Small intestine (tissue), 7 donors: Measurements from ENCODE around the gene COL6A1. TPM values are rescaled to one million over a fixed set of nuclear protein-coding genes. Genes with fewer than 3 reads are reported as not detected.

Experiments used
- DNase-seq, 2 donors: peaks; one replicate each; pipeline versions ENCODE4 v3.0.0 to v3.0.0-alpha.2; 2013
- FAIRE-seq: peaks from 2 replicates; lab custom pipeline; 2012; peaks lifted over from hg19 to GRCh38; lab: Jason Lieb, UNC
- H3K27ac ChIP-seq, 3 donors: one replicate each; pipeline ENCODE4 v1.5.1; 2013; ENCODE audit warnings: low read length in 2 of 3, mild to moderate bottlenecking in 2 of 3, control low read depth in 1 of 3, inconsistent platforms in 1 of 3, low read depth in 1 of 3, moderate library complexity in 1 of 3
- H3K27me3 ChIP-seq, 3 donors: one replicate each; pipeline ENCODE4 v1.6.1; 2013; ENCODE audit warnings: low read length in 3 of 3, inconsistent platforms in 1 of 3; ENCODE audit not compliant: control insufficient read depth in 3 of 3, insufficient read depth in 3 of 3
- H3K36me3 ChIP-seq, 3 donors: one replicate each; pipeline ENCODE4 v1.6.1; 2013; ENCODE audit warnings: low read length in 3 of 3, inconsistent platforms in 1 of 3, low read depth in 1 of 3, mild to moderate bottlenecking in 1 of 3, moderate library complexity in 1 of 3; ENCODE audit not compliant: control insufficient read depth in 3 of 3, insufficient read depth in 2 of 3
- H3K4me1 ChIP-seq, 3 donors: one replicate each; pipeline ENCODE4 v1.6.1; 2013; ENCODE audit warnings: low read length in 2 of 3, inconsistent platforms in 1 of 3, low read depth in 1 of 3, mild to moderate bottlenecking in 1 of 3, moderate library complexity in 1 of 3; ENCODE audit not compliant: control insufficient read depth in 3 of 3, insufficient read depth in 2 of 3
- H3K4me3 ChIP-seq, 3 donors: one replicate each; pipeline ENCODE4 v1.5.1; 2013; ENCODE audit warnings: low read length in 3 of 3, control low read depth in 1 of 3, inconsistent platforms in 1 of 3, low read depth in 1 of 3, mild to moderate bottlenecking in 1 of 3, moderate library complexity in 1 of 3
- H3K9me3 ChIP-seq, 2 donors: one replicate each; pipeline ENCODE4 v1.6.1; 2013; ENCODE audit warnings: low read depth in 1 of 2, low read length in 1 of 2; ENCODE audit not compliant: control insufficient read depth in 2 of 2, insufficient read depth in 1 of 2
- WGBS, 3 donors: extraction: QIAGEN DNeasy Blood & Tissue Kit; methylation state at CpG; one replicate each; pipeline ENCODE4 v1.1.7; 2013; 5-methylcytosine and 5-hydroxymethylcytosine counted together
- polyA plus RNA-seq, 4 donors: library from polyadenylated mRNA; stranded (reverse) in 3 of 4; unstranded in 1 of 4; fragments of 200-250 nt in 3 of 4; fragments of 120-200 nt in 1 of 4; gene quantifications; one replicate each; pipeline versions ENCODE4 v1.2.1 to v1.2.3, GENCODE V29; 2013
- donor health status: healthy with polysubstance abuse.
- donor health status: control.
- donor health status: control.
- donor health status: Bipolar disorder and iron deficiency.
- donor health status: healthy.

COL6A1 gene
- polyA plus RNA-seq, 4 donors: 6.0 to 475 (median 47.7) TPM

DNA sequence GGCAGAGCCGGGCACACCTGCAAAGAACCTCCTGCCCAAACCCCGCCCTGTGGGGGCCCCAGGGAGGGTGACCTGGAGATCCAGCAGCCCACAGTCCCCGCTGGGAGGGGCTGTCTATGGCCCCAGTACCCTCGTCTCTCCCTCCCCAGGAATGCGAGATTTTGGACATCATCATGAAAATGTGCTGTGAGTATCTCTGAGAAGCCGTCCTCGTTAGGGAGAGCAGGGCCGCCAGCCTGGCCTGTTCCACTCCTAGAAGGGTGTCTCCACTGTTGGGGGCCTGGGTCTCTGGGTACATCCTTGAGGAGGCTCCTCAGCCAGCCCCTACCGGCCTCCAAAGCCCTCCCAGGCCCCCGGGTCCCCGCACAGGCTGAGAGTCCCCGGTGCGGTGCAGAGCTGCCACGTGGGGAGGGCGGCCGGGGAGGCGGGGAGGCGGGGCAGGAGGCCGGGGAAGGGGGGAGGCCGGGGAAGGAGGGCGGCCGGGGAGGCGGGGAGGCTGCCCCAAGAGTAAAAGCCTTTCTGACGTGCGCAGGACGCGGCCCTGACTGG lies 18.7 kb downstream of the COL6A1 start:
- Histone ChIP-seq H3K27ac (peak overlapping the region in 1 of 3 donors; percentile 40), H3K9me3 (no peaks in the 10 kb centered on the region), H3K27me3 (no peaks in the 10 kb centered on the region), H3K4me1 (peaks cover 0 to 7% (median 0%) of the 10 kb centered on the region in 3 donors), H3K4me3 (no peak overlapping the region), H3K36me3 (peaks cover 0 to 88% (median 2%) of the 10 kb centered on the region in 3 donors)
- FAIRE-seq (no peak), DNase-seq (no peak)
- 80 to 85% (median 83%) methylated on average over 25 to 27 of the region's 27 CpGs for WGBS, 3 donors

DNA sequence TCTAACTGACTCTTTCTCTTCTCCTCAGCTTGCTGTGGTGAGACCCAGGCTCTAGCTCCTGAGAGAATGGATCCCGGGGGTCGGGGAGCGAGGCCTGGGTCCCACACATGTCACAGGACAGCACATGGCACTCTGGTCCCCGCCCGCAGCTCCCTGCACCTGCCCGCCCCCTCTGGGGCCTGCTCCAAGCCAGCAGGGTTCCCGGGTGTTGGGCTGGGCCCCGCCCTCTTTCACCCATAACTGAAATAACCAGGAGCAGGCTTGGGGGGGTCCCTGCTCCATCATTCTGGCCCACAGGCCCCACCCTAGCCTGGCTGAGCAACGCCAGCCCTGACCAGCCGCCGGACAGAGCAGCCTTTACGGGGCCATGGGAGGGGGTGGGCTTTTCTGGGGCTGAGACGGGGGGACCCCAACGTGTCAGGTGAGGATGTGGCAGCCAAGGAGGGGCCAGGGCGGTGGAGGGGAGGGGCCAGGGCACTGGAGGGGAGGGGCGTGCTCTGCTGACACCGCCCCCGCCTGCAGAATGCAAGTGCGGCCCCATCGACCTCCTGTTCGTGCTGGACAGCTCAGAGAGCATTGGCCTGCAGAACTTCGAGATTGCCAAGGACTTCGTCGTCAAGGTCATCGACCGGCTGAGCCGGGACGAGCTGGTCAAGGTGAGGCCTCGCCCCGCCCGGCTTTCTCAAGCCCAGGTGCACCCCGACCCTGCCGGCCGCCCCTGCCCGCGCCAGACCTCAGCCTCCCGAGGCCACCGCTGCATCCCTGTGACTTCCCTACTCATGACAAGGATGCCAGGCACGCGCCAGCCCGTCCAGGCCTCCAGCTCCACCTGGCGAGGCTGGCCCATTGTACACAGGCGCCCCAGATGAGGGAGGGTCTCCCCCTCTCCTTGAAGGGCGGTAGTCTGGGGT lies 19.4 kb downstream of the COL6A1 start:
- Histone ChIP-seq H3K27ac (peak overlapping the region in 1 of 3 donors; percentile 40), H3K4me1 (peaks cover 0 to under 1% (median 0%) of the 10 kb centered on the region in 3 donors), H3K27me3 (no peaks in the 10 kb centered on the region), H3K4me3 (no peak overlapping the region), H3K9me3 (no peaks in the 10 kb centered on the region), H3K36me3 (peaks cover 0 to 81% (median 2%) of the 10 kb centered on the region in 3 donors)
- FAIRE-seq: no peak
- 70 to 81% (median 75%) methylated on average over 36 to 44 of the region's 44 CpGs for WGBS, 3 donors
- no peak for DNase-seq

DNA sequence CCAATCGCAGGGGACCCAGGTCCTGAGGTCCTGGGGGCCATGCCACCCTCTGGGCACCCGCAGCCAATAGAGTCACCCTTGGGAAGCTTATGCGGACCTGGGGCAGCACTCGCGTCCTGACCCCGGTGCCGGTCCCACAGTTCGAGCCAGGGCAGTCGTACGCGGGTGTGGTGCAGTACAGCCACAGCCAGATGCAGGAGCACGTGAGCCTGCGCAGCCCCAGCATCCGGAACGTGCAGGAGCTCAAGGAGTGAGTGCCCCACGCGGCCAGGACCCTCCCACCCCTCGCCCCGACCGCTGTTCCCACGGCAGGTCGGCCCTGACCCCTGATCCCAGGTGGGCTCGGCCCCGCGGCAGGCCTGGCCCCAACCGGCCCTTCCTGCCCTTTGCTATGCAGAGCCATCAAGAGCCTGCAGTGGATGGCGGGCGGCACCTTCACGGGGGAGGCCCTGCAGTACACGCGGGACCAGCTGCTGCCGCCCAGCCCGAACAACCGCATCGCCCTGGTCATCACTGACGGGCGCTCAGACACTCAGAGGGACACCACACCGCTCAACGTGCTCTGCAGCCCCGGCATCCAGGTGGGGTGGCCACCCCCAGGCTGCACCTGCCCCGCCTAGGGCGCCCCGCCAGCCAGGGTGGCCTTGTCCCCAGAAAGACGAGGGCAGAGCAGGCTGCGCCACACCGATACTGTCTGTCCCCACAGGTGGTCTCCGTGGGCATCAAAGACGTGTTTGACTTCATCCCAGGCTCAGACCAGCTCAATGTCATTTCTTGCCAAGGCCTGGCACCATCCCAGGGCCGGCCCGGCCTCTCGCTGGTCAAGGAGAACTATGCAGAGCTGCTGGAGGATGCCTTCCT lies 20.5 kb downstream of the COL6A1 start:
- Histone ChIP-seq H3K27me3 (no peaks in the 10 kb centered on the region), H3K9me3 (peaks cover 0 to 4% of the 10 kb centered on the region in 2 donors), H3K27ac (no peak overlapping the region), H3K4me1 (no peaks in the 10 kb centered on the region), H3K4me3 (no peak overlapping the region), H3K36me3 (peaks cover 0 to 70% (median 2%) of the 10 kb centered on the region in 3 donors)
- DNase-seq: no peak
- FAIRE-seq: no peak
- WGBS, 3 donors: 87 to 93% (median 91%) methylated on average over 50 to 51 of the region's 51 CpGs

DNA sequence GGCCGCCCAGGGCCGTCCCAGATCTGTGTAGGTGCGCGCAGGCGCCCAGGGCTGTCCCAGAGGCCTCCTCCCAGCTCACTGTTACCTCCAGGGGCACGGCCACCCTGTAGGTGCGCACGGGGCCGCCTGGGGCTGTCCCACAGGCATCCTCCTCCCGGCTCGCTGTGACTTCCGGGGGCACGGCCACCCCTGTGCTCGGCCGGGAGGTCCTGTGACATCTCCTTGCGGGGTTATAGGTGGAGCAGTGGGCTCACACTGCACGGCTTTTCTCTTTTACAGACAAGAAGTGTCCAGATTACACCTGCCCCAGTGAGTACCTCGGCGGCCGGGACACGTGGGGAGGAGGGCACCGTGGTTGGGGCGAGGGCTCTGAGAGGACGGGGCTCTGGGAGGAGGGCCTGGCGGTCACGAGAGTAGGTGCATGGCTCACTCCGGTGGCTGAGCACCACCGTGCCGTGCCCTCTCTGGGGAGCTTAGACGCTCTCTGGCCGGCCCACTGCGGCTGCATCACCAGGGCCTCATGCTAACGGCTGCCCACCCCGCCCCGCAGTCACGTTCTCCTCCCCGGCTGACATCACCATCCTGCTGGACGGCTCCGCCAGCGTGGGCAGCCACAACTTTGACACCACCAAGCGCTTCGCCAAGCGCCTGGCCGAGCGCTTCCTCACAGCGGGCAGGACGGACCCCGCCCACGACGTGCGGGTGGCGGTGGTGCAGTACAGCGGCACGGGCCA lies 21.4 kb downstream of the COL6A1 start:
- H3K27me3 ChIP-seq: no peaks in the 10 kb centered on the region
- WGBS, 3 donors: 91 to 93% (median 92%) methylated on average over 48 to 54 of the region's 54 CpGs
- no peak for FAIRE-seq
- peaks cover 0 to 61% (median 2%) of the 10 kb centered on the region in 3 donors for H3K36me3 ChIP-seq
- peaks cover 0 to 7% of the 10 kb centered on the region in 2 donors for H3K9me3 ChIP-seq
- DNase-seq: no peak
- H3K27ac ChIP-seq: no peak overlapping the region
- H3K4me3 ChIP-seq: no peak overlapping the region
- no peaks in the 10 kb centered on the region for H3K4me1 ChIP-seq

DNA sequence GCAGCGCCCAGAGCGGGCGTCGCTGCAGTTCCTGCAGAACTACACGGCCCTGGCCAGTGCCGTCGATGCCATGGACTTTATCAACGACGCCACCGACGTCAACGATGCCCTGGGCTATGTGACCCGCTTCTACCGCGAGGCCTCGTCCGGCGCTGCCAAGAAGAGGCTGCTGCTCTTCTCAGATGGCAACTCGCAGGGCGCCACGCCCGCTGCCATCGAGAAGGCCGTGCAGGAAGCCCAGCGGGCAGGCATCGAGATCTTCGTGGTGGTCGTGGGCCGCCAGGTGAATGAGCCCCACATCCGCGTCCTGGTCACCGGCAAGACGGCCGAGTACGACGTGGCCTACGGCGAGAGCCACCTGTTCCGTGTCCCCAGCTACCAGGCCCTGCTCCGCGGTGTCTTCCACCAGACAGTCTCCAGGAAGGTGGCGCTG lies 22.0 kb downstream of the COL6A1 start:
- Histone ChIP-seq H3K27ac (no peak overlapping the region), H3K27me3 (no peaks in the 10 kb centered on the region), H3K4me3 (no peak overlapping the region), H3K4me1 (no peaks in the 10 kb centered on the region), H3K36me3 (peaks cover 0 to 55% (median 2%) of the 10 kb centered on the region in 3 donors), H3K9me3 (peaks cover 0 to 10% of the 10 kb centered on the region in 2 donors)
- DNase-seq (no peak), FAIRE-seq (no peak)
- WGBS, 3 donors: 90 to 93% (median 92%) methylated on average over 37 to 42 of the region's 42 CpGs

DNA sequence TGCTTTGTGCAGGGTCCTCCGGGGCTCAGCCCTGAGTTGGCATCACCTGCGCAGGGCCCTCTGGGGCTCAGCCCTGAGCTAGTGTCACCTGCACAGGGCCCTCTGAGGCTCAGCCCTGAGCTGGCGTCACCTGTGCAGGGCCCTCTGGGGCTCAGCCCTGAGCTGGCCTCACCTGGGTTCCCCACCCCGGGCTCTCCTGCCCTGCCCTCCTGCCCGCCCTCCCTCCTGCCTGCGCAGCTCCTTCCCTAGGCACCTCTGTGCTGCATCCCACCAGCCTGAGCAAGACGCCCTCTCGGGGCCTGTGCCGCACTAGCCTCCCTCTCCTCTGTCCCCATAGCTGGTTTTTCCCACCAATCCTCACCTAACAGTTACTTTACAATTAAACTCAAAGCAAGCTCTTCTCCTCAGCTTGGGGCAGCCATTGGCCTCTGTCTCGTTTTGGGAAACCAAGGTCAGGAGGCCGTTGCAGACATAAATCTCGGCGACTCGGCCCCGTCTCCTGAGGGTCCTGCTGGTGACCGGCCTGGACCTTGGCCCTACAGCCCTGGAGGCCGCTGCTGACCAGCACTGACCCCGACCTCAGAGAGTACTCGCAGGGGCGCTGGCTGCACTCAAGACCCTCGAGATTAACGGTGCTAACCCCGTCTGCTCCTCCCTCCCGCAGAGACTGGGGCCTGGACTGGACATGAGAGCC lies 22.7 kb downstream of the COL6A1 start:
- Histone ChIP-seq H3K4me3 (no peak overlapping the region), H3K27ac (no peak overlapping the region), H3K4me1 (no peaks in the 10 kb centered on the region), H3K27me3 (no peaks in the 10 kb centered on the region), H3K9me3 (peaks cover 0 to 10% of the 10 kb centered on the region in 2 donors), H3K36me3 (peaks cover 0 to 48% (median under 1%) of the 10 kb centered on the region in 3 donors)
- DNase-seq (no peak), FAIRE-seq (no peak)
- 80 to 87% (median 82%) methylated on average over 24 of the region's 24 CpGs for whole genome bisulfite sequencing, 3 donors

DNA sequence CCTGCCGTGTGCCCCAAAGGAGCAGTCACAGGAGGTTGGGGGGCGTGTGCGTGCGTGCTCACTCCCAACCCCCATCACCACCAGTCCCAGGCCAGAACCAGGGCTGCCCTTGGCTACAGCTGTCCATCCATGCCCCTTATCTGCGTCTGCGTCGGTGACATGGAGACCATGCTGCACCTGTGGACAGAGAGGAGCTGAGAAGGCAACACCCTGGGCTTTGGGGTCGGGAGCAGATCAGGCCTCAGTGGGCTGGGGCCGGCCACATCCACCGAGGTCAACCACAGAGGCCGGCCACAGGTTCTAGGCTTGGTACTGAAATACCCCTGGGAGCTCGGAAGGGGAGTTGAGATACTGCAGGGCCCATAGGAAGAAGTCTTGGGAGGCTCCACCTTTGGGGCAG lies 23.5 kb downstream of the COL6A1 start:
- no peak for FAIRE-seq
- peaks cover 0 to 41% (median 0%) of the 10 kb centered on the region in 3 donors for H3K36me3 ChIP-seq
- WGBS, 3 donors: 86 to 89% (median 87%) methylated on average over 12 of the region's 12 CpGs
- no peaks in the 10 kb centered on the region for H3K27me3 ChIP-seq
- no peak for DNase-seq
- H3K4me3 ChIP-seq: no peak overlapping the region
- no peaks in the 10 kb centered on the region for H3K4me1 ChIP-seq
- H3K9me3 ChIP-seq: peaks cover 0 to 10% of the 10 kb centered on the region in 2 donors
- no peak overlapping the region for H3K27ac ChIP-seq
